Endothelial cell of umbilical vein (primary cell): ENCODE measurements around the gene CEP57. TPM values are rescaled to one million over a fixed set of nuclear protein-coding genes. Genes with fewer than 3 reads are reported as not detected.

Experiments
- BruUV-seq: library from RNA; stranded (reverse); fragments of 400-500 nt; replicated peaks from 2 replicates; lab custom pipeline; 2021; lab: Mats Ljungman, UMichigan
- CTCF ChIA-PET: fragments of 300-600, 350-600 bp; sonication (Branson Sonifier 250); formaldehyde crosslinking; loops from one replicate; lab custom pipeline; 2021; ENCODE audit warnings: antibody characterized with exemption, inconsistent platforms; lab: Charles Lee
- POLR2A ChIA-PET: fragments of 300-600, 350-600 bp; sonication (Branson Sonifier 250); formaldehyde crosslinking; loops from one replicate; lab custom pipeline; 2021; ENCODE audit warnings: antibody characterized with exemption, inconsistent platforms; lab: Charles Lee
- DNase-seq: peaks from one replicate; pipeline ENCODE4 v3.0.0-alpha.2; 2011; ENCODE audit warnings: low read depth, low spot score
- FAIRE-seq: peaks from 2 replicates; lab custom pipeline; 2011; peaks lifted over from hg19 to GRCh38; lab: Jason Lieb, UNC
- H2AFZ ChIP-seq: 2 replicates; pipeline ENCODE4 v1.6.0; 2012; ENCODE audit warnings: low read depth, low read length, control low read depth, inconsistent platforms
- H3K27ac ChIP-seq: 2 replicates; pipeline ENCODE4 v1.5.1; 2011; ENCODE audit warnings: low read depth, mild to moderate bottlenecking, control low read depth, low read length, moderate library complexity; ENCODE audit not compliant: insufficient read depth
- H3K27me3 ChIP-seq, 2 experiments: 2 replicates each; pipeline versions ENCODE4 v1.6.0 to v1.6.1; 2011; ENCODE audit warnings: low read length in 2 of 2, mixed read lengths in 1 of 2; ENCODE audit not compliant: control insufficient read depth in 2 of 2, insufficient read depth in 2 of 2
- H3K36me3 ChIP-seq, 2 experiments: 2 replicates in 1 of 2; 3 replicates in 1 of 2; pipeline ENCODE4 v1.5.1; 2011; ENCODE audit warnings: low read length in 2 of 2, mild to moderate bottlenecking in 1 of 2, moderate library complexity in 1 of 2; ENCODE audit not compliant: control insufficient read depth in 2 of 2, insufficient read depth in 2 of 2; ENCODE audit errors: extremely low read depth in 1 of 2
- H3K4me1 ChIP-seq: 3 replicates; pipeline ENCODE4 v1.5.1; 2011; ENCODE audit warnings: mild to moderate bottlenecking, low read length; ENCODE audit not compliant: control insufficient read depth, insufficient read depth; ENCODE audit errors: extremely low read depth
- H3K4me2 ChIP-seq: 2 replicates; pipeline ENCODE4 v1.6.1; 2011; ENCODE audit warnings: low read length, control low read depth, mixed read lengths; ENCODE audit not compliant: insufficient read depth
- H3K4me3 ChIP-seq, 3 experiments: fragments of 200-600 bp in 1 of 3; sonication (generic), shearing (Covaris generic) in 1 of 3; replicated peaks in 1 of 3; 2 replicates each; pipeline ENCODE4 v1.5.1; 2011 to 2016; ENCODE audit warnings: control low read depth in 3 of 3, low read length in 3 of 3, mild to moderate bottlenecking in 2 of 3, inconsistent platforms in 1 of 3, low read depth in 1 of 3, moderate library complexity in 1 of 3; ENCODE audit not compliant: insufficient read depth in 1 of 3
- H3K79me2 ChIP-seq: 2 replicates; pipeline ENCODE4 v1.6.0; 2012; ENCODE audit warnings: low read length, inconsistent platforms; ENCODE audit not compliant: control insufficient read depth, insufficient read depth
- H3K9ac ChIP-seq: replicated peaks from 2 replicates; pipeline ENCODE3; 2011; ENCODE audit warnings: low read length, control low read depth; ENCODE audit not compliant: insufficient read depth; ENCODE audit errors: extremely low read depth
- H3K9me1 ChIP-seq: replicated peaks from 3 replicates; pipeline ENCODE4 v1.6.0; 2011; ENCODE audit warnings: mild to moderate bottlenecking, low read length; ENCODE audit not compliant: control insufficient read depth, insufficient read depth; ENCODE audit errors: extremely low read depth
- H3K9me3 ChIP-seq: replicated peaks from 2 replicates; pipeline ENCODE4 v1.5.1; 2012; ENCODE audit warnings: low read length, inconsistent platforms; ENCODE audit not compliant: control insufficient read depth, insufficient read depth
- H4K20me1 ChIP-seq: replicated peaks from 2 replicates; pipeline ENCODE3; 2011; ENCODE audit warnings: mild to moderate bottlenecking, low read length; ENCODE audit not compliant: control insufficient read depth, insufficient read depth; ENCODE audit errors: extremely low read depth
- EZH2 ChIP-seq: IDR thresholded peaks from 2 replicates; pipeline ENCODE4 v1.6.1; 2012; ENCODE audit warnings: borderline replicate concordance, low read depth, mild to moderate bottlenecking, moderate library complexity, low read length, inconsistent platforms; ENCODE audit not compliant: severe bottlenecking
- FOS ChIP-seq: IDR thresholded peaks from 2 replicates; pipeline ENCODE4 v1.6.1; 2011; ENCODE audit warnings: mild to moderate bottlenecking, low read length, moderate library complexity, borderline replicate concordance; ENCODE audit not compliant: insufficient read depth
- GATA2 ChIP-seq: IDR thresholded peaks from 2 replicates; pipeline ENCODE4 v1.7.0; 2011; ENCODE audit warnings: low read depth, mild to moderate bottlenecking, moderate library complexity, mixed read lengths, low read length; ENCODE audit not compliant: insufficient read length, insufficient read depth
- JUN ChIP-seq: IDR thresholded peaks from 2 replicates; pipeline ENCODE4 v1.6.1; 2011; ENCODE audit warnings: borderline replicate concordance, low read depth; ENCODE audit not compliant: insufficient read length, insufficient read depth
- MAX ChIP-seq: IDR thresholded peaks from 2 replicates; pipeline ENCODE4 v1.6.1; 2011; ENCODE audit not compliant: insufficient read depth, insufficient read length
- MYC ChIP-seq: IDR thresholded peaks from one replicate; pipeline ENCODE4 v1.6.1; 2011; ENCODE audit warnings: mild to moderate bottlenecking, low read depth, low read length
- POLR2A ChIP-seq: IDR thresholded peaks from 2 replicates; pipeline ENCODE4 v1.6.1; 2012; ENCODE audit warnings: low read depth, mild to moderate bottlenecking, control low read depth, low read length
- POLR2AphosphoS5 ChIP-seq: IDR thresholded peaks from 2 replicates; pipeline ENCODE4 v1.6.1; 2012; ENCODE audit warnings: low read depth, mild to moderate bottlenecking, control low read depth, low read length, moderate library complexity; ENCODE audit not compliant: insufficient read depth
- dilution Hi-C: fragments of 300-500 bp; cut with MboI; formaldehyde crosslinking; loops from one replicate; pipeline ENCODE4 v1.15.0; 2019; ENCODE audit warnings: low sequenced_read_pairs; ENCODE audit not compliant: extremely low pct_ligation_motif_present
- intact Hi-C: fragments of 100-400 bp; cut with micrococcal nuclease; formaldehyde crosslinking; loops from one replicate; pipeline ENCODE4 v1.10.0; 2022
- polyA plus RNA-seq, 4 experiments: library from polyadenylated mRNA; depleted of rRNA in 3 of 4; stranded (reverse) in 3 of 4; unstranded in 1 of 4; fragments of >200 nt; gene quantifications; 2 replicates each; pipeline versions ENCODE4 v1.2.1 to v1.2.3, GENCODE V29; 2011 to 2012; ENCODE audit warnings: missing spikeins in 1 of 4
- total RNA-seq: library from RNA; stranded (reverse); gene quantifications from 2 replicates; pipeline ENCODE4 v1.2.3, GENCODE V29; 2021
- TF ChIP-seq, protein P1 (sequence below), 2 donors: IDR thresholded peaks; 1 replicate in 1 of 2; 2 replicates in 1 of 2; pipeline ENCODE4 v1.5.1; 2011; ENCODE audit warnings: low read length in 2 of 2, mild to moderate bottlenecking in 2 of 2, moderate library complexity in 2 of 2, control low read depth in 1 of 2, inconsistent platforms in 1 of 2, low read depth in 1 of 2; ENCODE audit not compliant: insufficient read depth in 1 of 2; ENCODE audit errors: extremely low read depth in 1 of 2

The CEP57 gene
- total and polyA plus RNA-seq, 2 donors (not counting 3 experiments of a cell fraction or from before 2014, with no cell fraction given): 16.0 to 35.2 TPM

GRCh38 chr11:95778699-95779098, 11.6 kb upstream of the CEP57 start:
- BruUV-seq: no TSS peak
- ChIA-PET POLR2A (no interaction called here), CTCF (no interaction called here)
- FAIRE-seq: no peak
- H3K4me1 ChIP-seq: no peaks in the 10 kb centered on the region
- no peaks in the 10 kb centered on the region for H3K9me1 ChIP-seq
- intact Hi-C loops: no loop called here
- H3K27me3 ChIP-seq: no peaks in the 10 kb centered on the region
- H3K9ac ChIP-seq: no peak overlapping the region
- no peak overlapping the region for H2AFZ ChIP-seq
- H3K4me3 ChIP-seq: no peak overlapping the region
- dilution Hi-C loops: no loop called here
- no peaks in the 10 kb centered on the region for H3K9me3 ChIP-seq
- peaks cover 3% of the 10 kb centered on the region for H3K79me2 ChIP-seq
- no peak overlapping the region for H3K4me2 ChIP-seq
- DNase-seq: no peak
- no peak overlapping the region for H3K27ac ChIP-seq
- H4K20me1 ChIP-seq: peaks cover 3% of the 10 kb centered on the region
- peaks cover 6 to 47% of the 10 kb centered on the region in 2 experiments for H3K36me3 ChIP-seq
- TF ChIP-seq POLR2A (no peak), MAX (no peak), GATA2 (no peak), POLR2AphosphoS5 (no peak), FOS (no peak), MYC (no peak), JUN (no peak), EZH2 (no peak)
- TF ChIP-seq, protein P1, sequence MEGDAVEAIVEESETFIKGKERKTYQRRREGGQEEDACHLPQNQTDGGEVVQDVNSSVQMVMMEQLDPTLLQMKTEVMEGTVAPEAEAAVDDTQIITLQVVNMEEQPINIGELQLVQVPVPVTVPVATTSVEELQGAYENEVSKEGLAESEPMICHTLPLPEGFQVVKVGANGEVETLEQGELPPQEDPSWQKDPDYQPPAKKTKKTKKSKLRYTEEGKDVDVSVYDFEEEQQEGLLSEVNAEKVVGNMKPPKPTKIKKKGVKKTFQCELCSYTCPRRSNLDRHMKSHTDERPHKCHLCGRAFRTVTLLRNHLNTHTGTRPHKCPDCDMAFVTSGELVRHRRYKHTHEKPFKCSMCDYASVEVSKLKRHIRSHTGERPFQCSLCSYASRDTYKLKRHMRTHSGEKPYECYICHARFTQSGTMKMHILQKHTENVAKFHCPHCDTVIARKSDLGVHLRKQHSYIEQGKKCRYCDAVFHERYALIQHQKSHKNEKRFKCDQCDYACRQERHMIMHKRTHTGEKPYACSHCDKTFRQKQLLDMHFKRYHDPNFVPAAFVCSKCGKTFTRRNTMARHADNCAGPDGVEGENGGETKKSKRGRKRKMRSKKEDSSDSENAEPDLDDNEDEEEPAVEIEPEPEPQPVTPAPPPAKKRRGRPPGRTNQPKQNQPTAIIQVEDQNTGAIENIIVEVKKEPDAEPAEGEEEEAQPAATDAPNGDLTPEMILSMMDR (IDR thresholded peaks at IDR 0.05; ENCODE audit: extremely low read depth in 1 of 2, insufficient read depth in 1 of 2, low read depth in 1 of 2, low read length in 2 of 2): no peak
